CD4-positive, alpha-beta T cell treated with Interferon gamma for 1 hour (primary cell): ENCODE results near the gene C10orf143.
"Not testable (repeated sequence)": the region's sequence is repeated elsewhere in the genome, so short reads cannot be mapped to it uniquely, and the experiment has no call there.

Experiments
- DNase-seq: peaks from one replicate; pipeline ENCODE4 v3.0.0-alpha.2; 2020

Gene C10orf143

GRCh38 chr10:130027716-130028464 is 82.7 kb downstream of the C10orf143 start:
- DNase-seq: no peak

- DNase-seq: no peak
Observed at GRCh38 chr10:130026670-130027456, 83.8 kb downstream of the C10orf143 start.

GRCh38 chr10:130025811-130026485 is 84.7 kb downstream of the C10orf143 start:
- DNase-seq: no peak

GRCh38 chr10:130025326-130025725 is 85.3 kb downstream of the C10orf143 start:
- DNase-seq: no peak

- DNase-seq: no peak
Observed at GRCh38 chr10:130024779-130025325, 85.8 kb downstream of the C10orf143 start.

GRCh38 chr10:130024326-130024725 is 86.3 kb downstream of the C10orf143 start:
- not testable (repeated sequence) for DNase-seq

GRCh38 chr10:130023454-130024230 is 87.0 kb downstream of the C10orf143 start:
- no peak for DNase-seq

DNA sequence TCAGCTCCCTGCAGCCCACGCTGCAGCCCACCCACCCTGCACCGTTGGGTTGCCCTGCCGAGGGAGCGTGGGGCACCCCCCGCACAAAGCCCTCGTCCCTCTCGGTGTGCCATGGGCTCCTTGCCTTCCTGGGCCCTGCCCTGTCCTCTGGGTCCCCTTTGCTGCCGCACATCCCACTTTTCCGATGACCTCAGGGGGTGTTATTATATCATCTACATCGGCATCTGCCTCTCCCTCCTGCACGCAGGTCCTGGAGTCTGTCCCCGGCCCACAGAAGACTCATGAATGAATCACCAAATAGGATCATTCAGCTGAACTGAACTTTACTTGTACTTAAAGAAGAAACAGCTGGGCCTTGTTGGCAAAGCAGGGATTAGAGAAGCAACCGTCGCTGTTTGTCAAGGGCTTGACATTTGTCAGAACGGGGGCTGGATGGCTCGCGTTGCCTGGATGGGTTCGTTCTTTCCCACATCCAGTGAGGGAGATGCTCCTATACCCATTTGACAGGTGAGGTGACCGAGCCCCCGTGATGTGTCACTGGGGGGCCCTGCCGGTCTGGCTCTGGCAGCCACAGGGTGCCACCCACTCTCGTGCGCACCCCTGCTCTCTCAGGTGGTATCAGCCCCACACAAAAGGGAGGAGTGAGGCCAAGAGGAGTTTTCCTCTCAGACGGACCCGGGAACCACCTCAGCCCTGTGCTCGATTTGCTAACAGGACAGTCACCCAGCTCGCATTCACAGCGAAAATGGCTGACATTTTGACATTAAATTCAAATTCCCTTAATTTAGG is 87.9 kb downstream of the C10orf143 start:
- DNase-seq: no peak

DNA sequence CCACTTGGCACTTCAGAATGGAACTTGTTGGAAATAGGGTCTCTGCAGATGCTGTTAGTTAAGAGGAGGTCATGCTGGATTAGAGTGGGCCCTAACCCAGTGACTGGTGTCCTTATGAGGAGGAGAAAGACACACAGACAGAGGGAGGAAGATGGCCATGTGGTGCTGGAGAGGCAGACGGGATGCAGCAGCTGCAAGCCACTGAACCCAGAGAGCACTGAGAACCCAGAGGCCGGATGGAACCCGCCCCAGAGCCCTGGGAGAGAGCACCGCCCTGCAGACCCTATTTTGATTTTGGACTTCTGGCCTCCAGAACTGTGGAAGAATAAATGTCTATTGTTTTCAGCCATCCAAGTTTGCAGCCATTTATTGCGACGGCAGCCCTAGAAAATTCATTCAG is 88.5 kb downstream of the C10orf143 start:
- no peak for DNase-seq

- DNase-seq: no peak
Observed at GRCh38 chr10:130021383-130021950, 89.2 kb downstream of the C10orf143 start.

DNA sequence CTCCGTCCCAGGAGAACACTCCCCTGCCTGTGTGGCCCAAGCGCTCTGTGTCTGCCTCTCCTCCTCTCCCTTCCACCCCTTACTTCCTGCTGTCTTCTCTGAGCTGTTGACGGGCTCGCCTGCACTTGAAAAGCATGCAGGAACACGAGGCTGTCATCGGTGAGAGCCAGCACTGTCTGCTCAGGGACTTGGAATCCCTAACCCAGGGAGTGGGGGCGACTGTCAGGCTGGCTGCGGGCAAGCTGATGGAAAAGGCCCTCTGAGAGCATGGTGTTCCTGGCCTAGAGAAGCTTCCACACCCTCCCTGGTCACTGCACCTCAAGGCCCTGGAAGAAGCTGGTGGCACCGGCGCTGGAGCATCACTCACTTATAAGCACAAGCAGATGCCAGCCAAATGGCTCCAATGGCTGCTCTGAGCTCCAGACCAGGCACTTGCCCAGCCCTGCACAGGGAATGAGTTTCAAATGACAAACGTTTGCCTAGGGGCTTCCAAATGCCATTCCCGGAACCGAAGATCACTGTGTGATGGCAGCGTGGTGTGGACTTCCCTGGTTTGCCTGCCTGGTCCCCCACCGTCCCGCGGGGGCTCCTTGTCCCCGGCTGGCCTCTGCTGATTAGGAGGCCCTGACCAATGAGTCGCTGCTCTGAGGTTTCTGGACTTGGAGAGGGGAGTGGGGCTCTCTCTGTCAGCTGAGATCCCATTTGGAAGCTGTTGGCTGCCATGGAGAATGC is 89.8 kb downstream of the C10orf143 start:
- no peak for DNase-seq

GRCh38 chr10:130018730-130019185 is 91.9 kb downstream of the C10orf143 start:
- DNase-seq: no peak

DNA sequence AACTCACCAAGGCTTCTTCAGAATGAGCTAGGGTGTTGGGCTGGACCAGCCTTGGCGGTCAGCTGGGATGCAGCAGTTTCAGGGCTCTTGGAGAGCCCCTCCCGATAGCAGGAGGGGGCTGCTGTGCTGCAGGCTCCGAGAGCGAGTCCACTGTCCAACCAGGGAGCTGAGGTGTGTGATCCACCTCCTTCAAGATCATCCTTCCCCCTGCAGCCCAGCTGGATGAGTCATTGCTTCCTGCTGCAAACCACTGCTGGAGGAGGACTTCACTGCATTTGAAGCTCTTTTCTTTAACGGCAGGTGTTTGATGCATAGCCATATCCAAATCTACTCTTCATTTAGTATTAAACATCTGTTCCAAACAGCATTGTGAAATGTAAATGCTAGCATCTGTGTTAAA is 92.4 kb downstream of the C10orf143 start:
- DNase-seq: no peak

DNA sequence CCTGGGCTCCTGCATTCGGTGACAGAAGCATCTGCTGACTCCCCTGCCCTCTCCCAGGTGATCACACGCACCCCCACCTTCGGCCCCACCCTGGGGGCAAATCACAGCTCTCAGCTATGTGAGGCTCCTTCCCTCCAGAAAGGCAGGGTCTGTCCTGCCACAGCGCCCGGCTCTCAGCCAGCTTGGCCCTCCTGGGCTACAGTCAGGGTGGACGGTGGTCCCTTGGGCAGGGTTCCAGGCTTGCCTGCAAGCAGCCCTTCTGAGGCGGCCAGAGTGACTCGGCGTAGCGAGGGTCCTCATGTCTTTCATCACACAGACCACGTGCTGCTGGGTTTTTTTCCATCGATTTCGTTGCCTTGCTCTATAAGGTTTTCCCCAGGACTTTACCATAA is 93.0 kb downstream of the C10orf143 start:
- no peak for DNase-seq

- DNase-seq: no peak
Observed at GRCh38 chr10:130016993-130017630, 93.5 kb downstream of the C10orf143 start.

GRCh38 chr10:130016095-130016494 is 94.5 kb downstream of the C10orf143 start:
- no peak for DNase-seq

- DNase-seq: no peak
Observed at GRCh38 chr10:130015075-130015695, 95.4 kb downstream of the C10orf143 start.

DNA sequence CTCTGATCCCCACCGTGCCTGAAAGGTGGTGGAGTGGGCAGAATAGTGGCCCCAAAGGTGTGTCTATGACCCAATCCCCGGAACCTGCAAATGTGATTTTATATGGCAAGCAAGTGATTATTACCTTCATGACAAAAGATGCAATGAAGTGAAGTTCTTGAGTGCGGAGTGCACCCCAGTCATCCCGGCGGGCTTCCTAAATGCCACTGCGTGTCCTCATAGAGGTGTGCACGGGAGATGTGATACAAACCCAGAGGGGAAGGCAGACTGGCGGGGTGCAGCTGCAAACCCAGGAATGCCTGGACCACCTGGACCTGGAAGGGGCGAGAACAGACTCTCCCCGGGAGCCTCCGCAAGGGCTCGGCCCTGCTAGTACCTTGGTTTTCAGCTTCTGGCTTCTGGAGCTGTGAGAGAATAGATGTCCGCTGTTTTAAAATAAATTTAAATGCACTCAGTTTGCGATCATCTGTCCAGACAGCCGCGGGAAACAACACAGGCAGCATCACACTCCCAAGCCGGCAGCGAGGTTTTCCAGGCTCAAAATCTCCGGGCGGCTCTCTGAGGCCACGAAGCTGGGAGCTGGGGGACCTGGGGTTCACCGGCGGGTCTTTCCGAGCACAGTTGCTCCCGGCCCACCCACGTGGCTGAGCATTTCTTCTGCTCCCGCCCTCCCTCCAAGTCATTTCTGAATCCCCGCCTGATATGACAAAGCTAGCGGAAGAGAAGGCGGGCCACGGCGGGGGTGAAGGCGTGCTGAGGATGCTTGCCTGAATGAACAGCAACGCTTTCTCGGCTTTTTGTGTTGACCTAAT is 96.2 kb downstream of the C10orf143 start:
- no peak for DNase-seq
